ENCODE results near the gene KCNK17. TPM values are rescaled to one million over a fixed set of nuclear protein-coding genes. Genes with fewer than 3 reads are reported as not detected.

The KCNK17 gene
- total and polyA plus RNA-seq, 2 donors (not counting 3 experiments of a cell fraction or from before 2014, with no cell fraction given) = not detected

DNA sequence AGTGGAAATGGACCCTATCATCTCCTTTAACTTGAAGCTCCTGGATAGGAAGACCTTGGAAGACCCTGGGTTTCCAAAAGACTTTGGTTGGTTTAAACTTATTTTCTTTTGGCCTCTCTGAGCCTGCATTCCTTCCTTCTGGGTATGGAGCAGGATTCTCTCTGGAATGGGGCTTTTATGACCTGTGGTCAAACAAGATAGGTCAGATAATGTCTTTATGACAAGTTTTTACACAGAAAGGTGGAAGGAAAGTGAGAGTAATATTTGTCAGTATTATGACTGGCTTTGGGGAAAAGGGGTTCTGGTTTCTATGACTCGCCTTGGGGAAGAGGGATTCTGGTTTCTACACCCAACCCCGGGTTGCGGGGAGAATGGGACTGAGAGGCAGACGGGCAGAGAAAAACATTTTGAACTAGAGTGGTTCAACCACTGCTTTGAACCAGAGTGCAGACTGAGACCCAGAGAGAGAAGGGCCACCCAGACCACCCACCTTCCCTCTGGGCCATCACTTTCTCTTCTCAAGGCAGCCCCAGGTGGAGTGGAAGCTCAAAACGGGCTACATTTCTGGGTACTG is 47.4 kb downstream of the KCNK17 start:
- no TSS peak for BruUV-seq (replicated peaks)
- Histone ChIP-seq H3K27ac (ENCODE audit: insufficient read depth, low read depth, low read length) (no peak overlapping the region), H4K20me1 (replicated peaks; ENCODE audit: control insufficient read depth, extremely low read depth, insufficient read depth, low read length) (no peaks in the 10 kb centered on the region), H3K27me3 (ENCODE audit: control insufficient read depth in 2 of 2, insufficient read depth in 2 of 2, low read length in 2 of 2) (no peaks in the 10 kb centered on the region), H3K4me3 (replicated peaks in 1 of 3; ENCODE audit: insufficient read depth in 1 of 3, low read depth in 1 of 3, low read length in 3 of 3) (no peak overlapping the region), H3K4me2 (ENCODE audit: insufficient read depth, low read length) (no peak overlapping the region), H3K9me1 (replicated peaks; ENCODE audit: control insufficient read depth, extremely low read depth, insufficient read depth, low read length) (no peaks in the 10 kb centered on the region), H3K4me1 (ENCODE audit: control insufficient read depth, extremely low read depth, insufficient read depth, low read length) (no peaks in the 10 kb centered on the region), H2AFZ (ENCODE audit: low read depth, low read length) (no peak overlapping the region), H3K36me3 (ENCODE audit: control insufficient read depth in 2 of 2, extremely low read depth in 1 of 2, insufficient read depth in 2 of 2, low read length in 2 of 2) (no peaks in the 10 kb centered on the region), H3K9ac (replicated peaks; ENCODE audit: extremely low read depth, insufficient read depth, low read length) (no peak overlapping the region), H3K9me3 (replicated peaks; ENCODE audit: control insufficient read depth, insufficient read depth, low read length) (no peaks in the 10 kb centered on the region), H3K79me2 (ENCODE audit: control insufficient read depth, insufficient read depth, low read length) (no peaks in the 10 kb centered on the region)
- DNase-seq (ENCODE audit: low read depth, low spot score) (no peak), FAIRE-seq (no peak)
- intact Hi-C loops (cut with micrococcal nuclease) (no loop called here), dilution Hi-C loops (cut with MboI; ENCODE audit: extremely low pct_ligation_motif_present, low sequenced_read_pairs) (no loop called here)
- CTCF ChIA-PET = no interaction called here
- POLR2A ChIA-PET = no interaction called here
- no peak for TF ChIP-seq GATA2 (IDR thresholded peaks at IDR 0.05; ENCODE audit: insufficient read depth, insufficient read length, low read depth, low read length)
- no peak for TF ChIP-seq POLR2A (IDR thresholded peaks at IDR 0.05; ENCODE audit: low read depth, low read length)
- no peak for TF ChIP-seq JUN (IDR thresholded peaks at IDR 0.05; ENCODE audit: borderline replicate concordance, insufficient read depth, insufficient read length, low read depth)
- TF ChIP-seq POLR2AphosphoS5 (IDR thresholded peaks at IDR 0.05; ENCODE audit: insufficient read depth, low read depth, low read length) = no peak
- TF ChIP-seq FOS (IDR thresholded peaks at IDR 0.05; ENCODE audit: borderline replicate concordance, insufficient read depth, low read length) = no peak
- TF ChIP-seq EZH2 (IDR thresholded peaks at IDR 0.05; ENCODE audit: borderline replicate concordance, low read depth, low read length, severe bottlenecking) = no peak

DNA sequence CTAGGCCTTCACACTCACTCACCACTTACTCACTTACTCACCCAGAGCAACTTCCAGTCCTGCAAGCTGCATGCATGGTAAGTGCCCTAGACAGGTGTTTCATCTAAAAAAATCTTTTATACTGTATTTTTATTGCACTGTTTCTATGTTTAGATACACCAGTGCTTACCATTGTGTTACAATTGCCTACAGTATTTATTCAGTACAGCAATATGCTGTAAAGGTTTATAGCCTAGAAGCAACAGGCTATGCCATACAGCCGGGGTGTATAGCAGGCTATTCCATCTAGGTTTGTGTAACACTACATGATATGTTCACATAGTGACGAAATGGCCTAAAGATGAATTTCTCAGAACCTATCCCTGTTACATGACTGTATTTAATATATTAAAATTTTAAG is 47.8 kb downstream of the KCNK17 start:
- Histone ChIP-seq H3K27ac (ENCODE audit: insufficient read depth, low read depth, low read length) (no peak overlapping the region), H3K79me2 (ENCODE audit: control insufficient read depth, insufficient read depth, low read length) (no peaks in the 10 kb centered on the region), H3K4me3 (replicated peaks in 1 of 3; ENCODE audit: insufficient read depth in 1 of 3, low read depth in 1 of 3, low read length in 3 of 3) (no peak overlapping the region), H3K36me3 (ENCODE audit: control insufficient read depth in 2 of 2, extremely low read depth in 1 of 2, insufficient read depth in 2 of 2, low read length in 2 of 2) (no peaks in the 10 kb centered on the region), H3K4me2 (ENCODE audit: insufficient read depth, low read length) (no peak overlapping the region), H3K4me1 (ENCODE audit: control insufficient read depth, extremely low read depth, insufficient read depth, low read length) (no peaks in the 10 kb centered on the region), H3K27me3 (ENCODE audit: control insufficient read depth in 2 of 2, insufficient read depth in 2 of 2, low read length in 2 of 2) (no peaks in the 10 kb centered on the region), H3K9ac (replicated peaks; ENCODE audit: extremely low read depth, insufficient read depth, low read length) (no peak overlapping the region), H3K9me3 (replicated peaks; ENCODE audit: control insufficient read depth, insufficient read depth, low read length) (no peaks in the 10 kb centered on the region), H3K9me1 (replicated peaks; ENCODE audit: control insufficient read depth, extremely low read depth, insufficient read depth, low read length) (no peaks in the 10 kb centered on the region), H2AFZ (ENCODE audit: low read depth, low read length) (no peak overlapping the region), H4K20me1 (replicated peaks; ENCODE audit: control insufficient read depth, extremely low read depth, insufficient read depth, low read length) (no peaks in the 10 kb centered on the region)
- ChIA-PET POLR2A (no interaction called here), CTCF (no interaction called here)
- no peak for FAIRE-seq
- TF ChIP-seq EZH2 (IDR thresholded peaks at IDR 0.05; ENCODE audit: borderline replicate concordance, low read depth, low read length, severe bottlenecking) (no peak), FOS (IDR thresholded peaks at IDR 0.05; ENCODE audit: borderline replicate concordance, insufficient read depth, low read length) (no peak), GATA2 (IDR thresholded peaks at IDR 0.05; ENCODE audit: insufficient read depth, insufficient read length, low read depth, low read length) (no peak), MYC (IDR thresholded peaks at IDR 0.05; ENCODE audit: low read depth, low read length) (no peak), POLR2A (IDR thresholded peaks at IDR 0.05; ENCODE audit: low read depth, low read length) (no peak)
- TF ChIP-seq, protein P1, sequence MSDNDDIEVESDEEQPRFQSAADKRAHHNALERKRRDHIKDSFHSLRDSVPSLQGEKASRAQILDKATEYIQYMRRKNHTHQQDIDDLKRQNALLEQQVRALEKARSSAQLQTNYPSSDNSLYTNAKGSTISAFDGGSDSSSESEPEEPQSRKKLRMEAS (IDR thresholded peaks at IDR 0.05; ENCODE audit: insufficient read depth, insufficient read length) = no peak
- dilution Hi-C loops (cut with MboI; ENCODE audit: extremely low pct_ligation_motif_present, low sequenced_read_pairs) = no loop called here
- BruUV-seq (replicated peaks) = no TSS peak
- intact Hi-C loops (cut with micrococcal nuclease) = no loop called here
- no peak for DNase-seq (ENCODE audit: low read depth, low spot score)
